Smooth muscle cell (in vitro differentiated cells): ENCODE results near the gene P3H4. TPM values are rescaled to one million over a fixed set of nuclear protein-coding genes. Genes with fewer than 3 reads are reported as not detected.

ENCODE experiments used
- DNase-seq: peaks from one replicate; lab custom pipeline; 2025; ENCODE audit not compliant: unreplicated experiment; lab: John Stamatoyannopoulos, UW
- H2AFZ ChIP-seq: fragments of 200-600 bp; sonication (generic); 2 replicates; pipeline ENCODE4 v1.6.0; 2016; ENCODE audit warnings: antibody characterized with exemption, low read depth, mild to moderate bottlenecking
- H3F3A ChIP-seq: fragments of 200-600 bp; sonication (generic); 2 replicates; pipeline ENCODE4 v1.6.0; 2017; ENCODE audit warnings: antibody characterized with exemption, low read depth
- H3K27ac ChIP-seq: fragments of 200-600 bp; sonication (generic); 2 replicates; pipeline ENCODE4 v1.5.1; 2016; ENCODE audit warnings: low read depth, mild to moderate bottlenecking
- H3K27me3 ChIP-seq: fragments of 200-600 bp; sonication (generic); 2 replicates; pipeline ENCODE4 v1.6.1; 2016; ENCODE audit warnings: low read depth, mild to moderate bottlenecking
- H3K36me3 ChIP-seq: fragments of 200-600 bp; sonication (generic); 2 replicates; pipeline ENCODE4 v1.5.1; 2016; ENCODE audit warnings: low read depth
- H3K4me1 ChIP-seq: fragments of 200-600 bp; sonication (generic); 2 replicates; pipeline ENCODE4 v1.5.1; 2016; ENCODE audit warnings: low read depth
- H3K4me2 ChIP-seq: fragments of 200-600 bp; sonication (generic); 2 replicates; pipeline ENCODE4 v1.6.0; 2016; ENCODE audit warnings: mild to moderate bottlenecking
- H3K4me3 ChIP-seq: fragments of 200-600 bp; sonication (generic); 2 replicates; pipeline ENCODE4 v1.5.1; 2016; ENCODE audit warnings: mild to moderate bottlenecking
- H3K79me2 ChIP-seq: fragments of 200-600 bp; sonication (generic); 2 replicates; pipeline ENCODE4 v1.6.0; 2016; ENCODE audit warnings: low read depth, mild to moderate bottlenecking
- H3K9ac ChIP-seq: fragments of 200-600 bp; sonication (generic); 2 replicates; pipeline ENCODE4 v1.6.0; 2016; ENCODE audit warnings: low read depth
- H3K9me3 ChIP-seq: fragments of 200-600 bp; sonication (generic); replicated peaks from 2 replicates; pipeline ENCODE4 v1.5.1; 2016; ENCODE audit warnings: low read depth
- H4K20me1 ChIP-seq: fragments of 200-600 bp; sonication (generic); 2 replicates; pipeline ENCODE4 v1.6.0; 2016; ENCODE audit warnings: low read depth
- CTCF ChIP-seq: fragments of 200-600 bp; sonication (generic); IDR thresholded peaks from 2 replicates; pipeline ENCODE4 v1.5.1; 2017; ENCODE audit warnings: borderline replicate concordance, mild to moderate bottlenecking, antibody characterized with exemption; ENCODE audit not compliant: insufficient read depth, poor library complexity, severe bottlenecking
- WGBS: methylation state at CpG from one replicate; pipeline ENCODE4 v1.1.7; 2016; ENCODE audit warnings: low lambda C conversion rate; 5-methylcytosine and 5-hydroxymethylcytosine counted together
- polyA plus RNA-seq: library from polyadenylated mRNA; unstranded; fragments of >200 nt; fragmentation: Nextera tagmentation; extraction: Ambion mirVana; gene quantifications from 2 replicates; pipeline ENCODE4 v1.2.1, GENCODE V29; 2016
- total RNA-seq: library from RNA; depleted of rRNA; stranded (reverse); fragments of >200 nt; gene quantifications from 2 replicates; pipeline ENCODE4 v1.2.3, GENCODE V29; 2014

P3H4 gene
- total and polyA plus RNA-seq, 2 experiments from 2014 or later = 98.6 to 186 TPM

GRCh38 chr17:41823580-41823979 lies 11.8 kb upstream of the P3H4 start:
- H3K9me3 ChIP-seq = no peaks in the 10 kb centered on the region
- no peak overlapping the region for H3K27ac ChIP-seq
- H3K4me3 ChIP-seq = no peak overlapping the region
- no peaks in the 10 kb centered on the region for H3K79me2 ChIP-seq
- no peaks in the 10 kb centered on the region for H3K4me1 ChIP-seq
- H3K4me2 ChIP-seq = no peak overlapping the region
- H3K36me3 ChIP-seq = no peaks in the 10 kb centered on the region
- no peak overlapping the region for H3K9ac ChIP-seq
- H2AFZ ChIP-seq = no peak overlapping the region
- WGBS = 93% methylated on average over 7 of the region's 7 CpGs
- DNase-seq = no peak
- peaks cover 6% of the 10 kb centered on the region for H3F3A ChIP-seq
- no peak for TF ChIP-seq CTCF
- H3K27me3 ChIP-seq = no peaks in the 10 kb centered on the region
- peaks cover 53% of the 10 kb centered on the region for H4K20me1 ChIP-seq

- Histone ChIP-seq H3K9ac (no peak overlapping the region), H3K9me3 (no peaks in the 10 kb centered on the region), H3K4me3 (no peak overlapping the region), H2AFZ (no peak overlapping the region), H4K20me1 (peaks cover 57% of the 10 kb centered on the region), H3K36me3 (no peaks in the 10 kb centered on the region), H3K4me2 (no peak overlapping the region), H3K4me1 (no peaks in the 10 kb centered on the region), H3F3A (peaks cover 6% of the 10 kb centered on the region), H3K27me3 (no peaks in the 10 kb centered on the region), H3K27ac (no peak overlapping the region), H3K79me2 (no peaks in the 10 kb centered on the region)
- DNase-seq = no peak
- 94% methylated on average over 1 of the region's 1 CpG for WGBS
- no peak for TF ChIP-seq CTCF
Observed at GRCh38 chr17:41823141-41823524, 11.4 kb upstream of the P3H4 start.

GRCh38 chr17:41822216-41823140 lies 10.7 kb upstream of the P3H4 start:
- H3K4me1 ChIP-seq = no peaks in the 10 kb centered on the region
- no peak overlapping the region for H3K4me2 ChIP-seq
- WGBS = 97% methylated on average over 12 of the region's 12 CpGs
- no peak for DNase-seq
- no peak overlapping the region for H3K27ac ChIP-seq
- no peaks in the 10 kb centered on the region for H3K79me2 ChIP-seq
- no peak overlapping the region for H3K4me3 ChIP-seq
- no peak for TF ChIP-seq CTCF
- peaks cover 6% of the 10 kb centered on the region for H3F3A ChIP-seq
- H3K9ac ChIP-seq = no peak overlapping the region
- no peaks in the 10 kb centered on the region for H3K27me3 ChIP-seq
- peaks cover 64% of the 10 kb centered on the region for H4K20me1 ChIP-seq
- no peak overlapping the region for H2AFZ ChIP-seq
- H3K9me3 ChIP-seq = no peaks in the 10 kb centered on the region
- H3K36me3 ChIP-seq = no peaks in the 10 kb centered on the region

- H3K36me3 ChIP-seq = no peaks in the 10 kb centered on the region
- H3K9me3 ChIP-seq = no peaks in the 10 kb centered on the region
- H4K20me1 ChIP-seq = peaks cover 71% of the 10 kb centered on the region
- peaks cover 6% of the 10 kb centered on the region for H3F3A ChIP-seq
- H3K79me2 ChIP-seq = peaks cover 5% of the 10 kb centered on the region
- H3K27ac ChIP-seq = no peak overlapping the region
- H3K27me3 ChIP-seq = no peaks in the 10 kb centered on the region
- TF ChIP-seq CTCF = no peak
- H3K9ac ChIP-seq = no peak overlapping the region
- H2AFZ ChIP-seq = no peak overlapping the region
- WGBS = 94% methylated on average over 5 of the region's 14 CpGs
- DNase-seq = no peak
- no peak overlapping the region for H3K4me2 ChIP-seq
- H3K4me1 ChIP-seq = no peaks in the 10 kb centered on the region
- H3K4me3 ChIP-seq = no peak overlapping the region
Observed at GRCh38 chr17:41821776-41822175, 10.0 kb upstream of the P3H4 start.
